Right forelimb (tissue), 1 donor: Measurements from ENCODE around the gene ZFHX2.
"Not testable (repeated sequence)": the region's sequence is repeated elsewhere in the genome, so short reads cannot be mapped to it uniquely, and the experiment has no call there.

ENCODE experiments used
- DNase-seq: peaks from one replicate; pipeline ENCODE4 v3.0.0-alpha.2; 2018

ZFHX2 gene

DNA sequence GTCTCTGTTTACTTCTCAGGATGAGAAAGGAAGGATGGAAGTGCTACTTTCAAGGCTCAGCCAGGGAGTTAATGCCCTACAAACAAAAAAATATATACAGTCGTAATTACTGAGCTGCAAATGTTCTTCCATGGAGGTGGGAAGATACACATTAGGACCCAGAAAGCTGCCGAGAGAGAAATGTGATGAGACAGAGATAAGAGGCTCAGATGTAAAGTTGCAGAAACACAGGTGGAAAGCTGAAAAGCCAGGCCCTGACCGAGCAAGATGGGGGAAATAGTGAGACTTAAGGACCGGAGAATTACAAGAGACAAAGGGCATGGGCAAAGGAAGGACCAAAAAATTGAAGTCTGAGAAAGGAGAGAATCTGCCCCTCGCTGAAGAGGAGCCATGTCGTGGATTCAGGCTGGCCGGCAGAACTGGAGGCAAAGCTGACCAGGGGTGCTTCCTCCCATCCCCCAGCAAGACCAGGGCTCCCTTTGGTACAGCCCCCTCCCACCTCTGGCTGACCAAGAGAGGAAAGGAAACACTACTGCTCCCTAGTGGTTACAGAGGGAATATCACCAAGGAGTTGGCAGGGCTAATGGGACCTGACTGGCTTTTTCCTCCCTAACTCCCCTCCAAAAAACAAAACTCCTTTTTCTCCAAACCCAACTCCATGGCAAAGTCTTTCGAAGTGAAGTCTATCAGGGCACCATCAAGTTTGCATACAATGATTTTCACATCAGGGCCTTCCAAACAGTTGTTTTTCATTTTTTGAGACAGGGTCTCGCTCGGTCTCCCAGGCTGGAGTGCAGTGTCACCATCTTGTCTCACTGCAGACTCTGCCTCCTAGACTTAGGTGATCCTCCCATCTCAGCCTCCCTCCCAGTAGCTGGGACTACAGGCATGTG lies 12.1 kb downstream of the ZFHX2 start:
- no peak for DNase-seq

DNA sequence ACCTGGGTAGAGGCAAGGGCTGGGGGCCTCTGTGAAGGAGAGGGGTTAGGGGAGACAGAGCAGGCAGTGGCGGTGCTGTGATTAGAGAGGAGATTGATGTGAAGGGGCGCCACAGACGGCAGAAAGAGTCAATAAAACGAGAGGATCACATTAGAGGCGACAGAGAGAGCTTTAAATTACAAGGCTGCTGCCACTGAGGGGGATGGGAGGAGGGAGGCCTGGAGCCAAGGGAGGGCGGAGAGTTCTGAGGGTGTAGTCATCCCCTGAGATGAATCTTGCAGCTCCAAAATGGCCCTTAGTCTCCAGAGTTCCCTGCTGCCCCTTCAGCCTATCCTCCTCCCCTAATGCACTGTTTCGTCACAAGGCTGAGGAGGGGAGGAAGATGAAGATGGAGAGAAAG lies 12.8 kb downstream of the ZFHX2 start:
- no peak for DNase-seq

DNA sequence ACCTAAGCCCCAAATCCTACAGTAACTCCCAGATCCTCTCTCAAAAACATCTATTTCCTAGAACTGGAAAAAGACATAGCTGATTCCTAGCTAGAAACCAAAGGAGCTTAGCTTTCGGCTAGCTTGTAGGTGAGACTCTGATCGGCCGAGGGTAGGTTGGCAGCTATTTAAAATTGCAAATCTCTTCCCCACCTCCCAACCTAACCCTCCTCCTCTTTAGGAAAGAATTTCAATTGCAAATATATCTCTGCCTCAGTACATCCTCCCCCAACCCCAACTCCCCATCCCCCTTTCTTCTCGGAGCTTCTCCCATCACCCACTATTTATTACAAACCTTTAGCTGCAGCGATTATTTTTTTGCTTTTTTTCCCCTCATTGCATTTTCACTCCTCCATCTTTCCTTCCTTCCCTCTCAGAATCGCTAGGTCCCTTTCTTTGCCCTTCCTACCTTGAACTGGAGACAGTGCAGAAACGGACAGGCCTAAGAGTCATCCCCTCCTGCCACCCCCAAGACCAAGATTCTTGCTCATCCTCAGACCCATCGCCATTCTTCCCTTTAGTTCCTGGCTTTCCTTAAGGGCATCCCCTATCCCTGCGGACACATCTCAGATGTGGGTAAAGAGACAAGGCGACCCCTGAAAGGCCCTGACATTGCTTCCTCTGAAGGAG lies 13.4 kb downstream of the ZFHX2 start:
- DNase-seq: no peak

DNA sequence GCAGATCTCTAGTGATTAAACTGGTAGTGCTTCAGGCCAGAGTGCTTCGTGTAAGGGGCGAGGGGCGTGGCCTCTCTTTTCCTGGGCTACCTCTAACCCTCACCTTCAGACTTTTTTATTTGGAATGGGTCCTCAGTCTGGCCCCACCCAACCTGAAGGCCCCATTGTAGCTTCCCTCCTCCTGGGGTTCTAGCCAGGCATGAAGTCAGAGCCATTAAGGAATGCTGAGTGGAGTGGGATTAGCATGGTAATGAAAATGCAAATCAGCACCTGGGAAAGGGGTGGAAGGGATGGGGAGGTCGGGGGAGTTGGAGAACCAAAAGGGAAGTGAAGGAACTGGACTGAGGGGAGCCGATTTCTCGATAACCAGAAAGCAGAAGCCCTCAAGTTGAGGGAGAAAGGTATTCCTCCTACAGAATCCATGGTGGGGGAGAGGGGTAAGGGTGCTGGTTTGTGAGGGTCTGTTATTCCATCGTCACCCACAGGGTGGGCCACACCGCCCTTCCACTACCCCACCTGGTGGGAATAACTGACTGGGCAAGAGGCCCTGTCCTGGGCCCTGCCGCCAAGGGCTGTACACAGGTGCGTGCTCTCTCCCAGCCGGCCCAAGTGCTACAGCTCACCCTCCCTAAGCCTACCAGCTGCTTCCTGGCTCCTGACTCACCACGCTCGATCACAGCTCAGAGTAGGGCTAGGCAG lies 14.1 kb downstream of the ZFHX2 start:
- DNase-seq: no peak

DNA sequence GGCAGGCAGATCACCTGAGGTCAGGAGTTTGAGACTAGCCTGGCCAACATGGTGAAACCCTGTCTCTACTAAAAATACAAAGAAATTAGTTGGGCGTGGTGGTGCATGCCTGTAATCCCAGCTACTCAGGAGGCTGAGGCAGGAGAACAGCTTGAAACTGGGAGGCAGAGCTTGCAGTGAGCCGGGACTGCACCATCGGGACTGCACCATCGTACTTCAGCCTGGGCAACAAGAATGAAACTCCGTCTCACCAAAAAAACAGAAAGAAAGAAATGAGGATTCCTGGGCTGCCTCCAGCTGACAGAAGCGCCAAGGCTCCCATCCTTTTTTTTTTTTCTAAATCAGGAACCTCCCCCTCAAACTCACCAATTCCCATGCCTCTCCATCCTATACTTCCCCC lies 14.7 kb downstream of the ZFHX2 start:
- DNase-seq: not testable (repeated sequence)

DNA sequence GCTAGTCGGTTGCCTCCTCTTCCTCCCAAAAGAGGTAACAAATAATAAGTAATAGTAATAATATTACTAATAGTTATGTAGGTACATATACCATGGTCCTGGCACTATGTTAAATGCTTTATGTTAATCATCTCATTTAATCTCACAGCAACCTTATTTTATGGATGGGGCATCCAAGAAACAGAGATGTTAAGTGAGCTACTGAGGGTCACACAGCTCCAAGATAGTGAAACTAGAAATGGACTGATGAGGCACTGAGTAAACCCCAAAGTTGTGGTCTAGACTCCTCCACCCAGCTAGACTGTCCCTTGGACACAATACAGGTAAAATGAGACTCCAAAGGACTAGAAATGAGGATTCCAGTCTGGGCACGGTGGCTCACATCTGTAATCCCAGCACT lies 15.1 kb downstream of the ZFHX2 start:
- no peak for DNase-seq

DNA sequence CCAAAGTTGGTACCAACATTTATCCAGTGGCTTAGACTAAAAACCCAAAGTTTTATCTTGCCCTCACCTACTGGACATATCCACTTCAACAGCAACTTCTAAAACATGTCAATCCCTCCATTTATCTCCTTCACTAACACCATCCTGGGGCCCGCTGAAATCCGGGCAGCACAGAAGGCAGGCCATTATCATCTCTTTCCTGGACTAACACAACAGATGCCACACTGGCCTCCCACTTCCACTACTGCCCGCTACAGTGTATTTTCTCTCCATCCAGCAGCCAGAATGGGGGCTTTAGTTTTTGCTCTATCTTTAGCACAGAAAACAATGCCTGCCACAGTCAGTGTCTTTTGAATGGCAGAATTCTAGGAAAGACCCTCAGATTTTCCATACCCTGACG lies 15.6 kb downstream of the ZFHX2 start:
- no peak for DNase-seq

DNA sequence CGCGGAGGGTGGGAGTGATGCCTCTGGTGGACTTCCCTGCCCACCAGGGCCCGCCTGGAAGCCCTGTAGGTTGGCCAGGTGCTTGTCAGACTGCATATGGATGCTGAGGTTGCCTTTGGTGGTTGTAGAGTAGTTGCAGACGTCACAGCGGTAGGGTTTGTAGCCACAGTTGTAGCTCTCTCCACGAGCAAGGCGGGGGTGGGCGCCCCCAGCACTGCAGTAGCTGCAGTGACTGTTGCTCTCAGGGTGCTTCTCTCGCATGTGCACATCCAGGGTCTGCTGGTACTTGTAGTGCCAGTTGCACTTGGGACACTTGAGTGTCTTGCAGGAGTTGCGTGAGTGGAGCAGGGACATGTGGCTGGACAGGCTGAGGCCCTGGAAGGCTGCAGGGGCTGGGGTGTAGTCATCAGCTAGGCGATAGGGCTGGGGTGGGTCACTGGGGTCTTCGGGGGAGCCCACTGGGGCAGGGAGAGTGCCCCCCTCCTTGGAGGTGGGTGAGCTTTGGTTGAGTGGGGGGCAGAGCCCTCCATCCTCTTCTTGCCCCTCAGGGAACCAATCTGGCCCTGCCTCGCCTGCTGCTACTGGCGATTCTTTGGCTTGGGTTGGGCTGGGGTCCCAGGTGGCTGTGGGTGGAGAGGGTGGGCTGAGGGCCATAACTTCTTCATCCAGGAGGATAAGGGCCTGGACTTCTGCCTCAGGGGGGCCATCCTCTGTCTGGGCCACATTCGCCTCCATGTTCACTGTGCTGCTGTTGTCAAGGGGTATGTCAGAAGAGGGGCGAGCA lies 17.7 kb downstream of the ZFHX2 start:
- no peak for DNase-seq

DNA sequence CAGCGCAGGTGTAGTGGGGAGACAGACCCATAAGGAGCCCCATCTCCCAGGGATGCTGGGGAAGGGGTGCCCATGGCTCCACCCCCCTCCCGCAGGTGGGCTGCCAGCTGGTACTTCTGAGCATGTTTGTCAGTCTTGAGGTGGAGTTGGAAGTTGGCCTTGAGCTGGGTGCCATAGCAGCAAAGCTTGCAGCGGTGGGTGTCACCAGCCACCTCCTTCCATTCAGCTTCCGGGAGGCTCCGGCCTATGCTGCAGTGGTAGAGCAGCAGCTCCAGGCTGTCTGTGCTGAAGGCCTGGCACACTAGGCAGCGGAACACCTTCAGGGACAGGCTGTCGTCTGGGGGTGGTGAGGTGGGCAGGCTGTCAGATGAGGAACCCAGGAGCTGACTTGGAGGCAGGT lies 18.9 kb downstream of the ZFHX2 start:
- DNase-seq: no peak

DNA sequence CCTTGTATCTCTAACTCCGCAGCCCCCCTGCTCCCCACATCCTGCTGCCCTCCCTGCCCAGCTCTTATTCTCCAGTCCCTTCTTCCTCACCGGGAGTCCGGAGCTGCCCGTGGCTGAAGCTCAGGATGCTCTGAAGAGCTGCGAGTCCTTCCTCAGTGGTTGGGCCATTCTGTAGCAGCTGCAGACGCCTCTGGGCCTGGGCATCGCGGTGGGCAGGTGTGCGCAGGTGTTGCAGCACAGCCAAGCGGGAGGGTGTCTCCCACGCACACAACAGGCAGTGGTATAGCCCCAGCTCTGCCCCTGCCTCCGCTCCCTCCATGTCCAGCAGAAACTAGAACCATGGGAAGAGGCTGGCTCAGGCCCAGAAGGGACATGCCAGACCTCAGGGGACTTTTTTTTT lies 20.2 kb downstream of the ZFHX2 start:
- no peak for DNase-seq

DNA sequence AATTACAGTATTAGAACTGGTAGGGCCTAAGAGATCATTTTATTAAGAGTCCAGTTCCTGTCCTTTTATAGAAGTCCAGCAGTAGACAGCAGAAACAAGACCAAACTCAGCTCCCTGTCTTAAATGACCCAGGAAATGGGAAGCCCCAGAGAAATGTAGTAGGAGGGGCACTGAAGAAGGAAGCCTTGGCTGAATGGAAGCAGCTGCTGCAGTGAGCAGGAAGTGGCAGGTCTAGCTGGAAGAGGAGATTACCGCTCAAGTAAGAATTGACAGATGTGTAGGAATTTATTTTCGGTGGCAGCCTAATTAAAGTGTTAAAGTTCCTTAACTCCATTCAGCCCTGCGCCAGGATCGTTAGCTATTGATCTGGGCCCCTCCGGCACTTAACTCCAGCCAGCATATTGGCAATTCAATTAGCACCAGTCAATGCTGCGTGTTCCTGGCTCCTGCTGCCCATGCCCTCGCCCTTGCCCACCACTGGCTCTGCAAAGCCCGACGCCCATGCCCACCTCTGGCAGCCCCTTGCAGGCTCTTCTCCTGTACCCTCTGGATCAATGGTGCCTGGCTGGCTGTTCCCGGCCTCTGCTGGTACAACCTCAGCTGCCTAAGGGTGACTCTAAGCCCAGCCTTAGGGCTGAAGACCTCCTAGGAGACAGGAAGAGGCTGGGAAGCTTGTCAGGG lies 21.1 kb downstream of the ZFHX2 start:
- no peak for DNase-seq

DNA sequence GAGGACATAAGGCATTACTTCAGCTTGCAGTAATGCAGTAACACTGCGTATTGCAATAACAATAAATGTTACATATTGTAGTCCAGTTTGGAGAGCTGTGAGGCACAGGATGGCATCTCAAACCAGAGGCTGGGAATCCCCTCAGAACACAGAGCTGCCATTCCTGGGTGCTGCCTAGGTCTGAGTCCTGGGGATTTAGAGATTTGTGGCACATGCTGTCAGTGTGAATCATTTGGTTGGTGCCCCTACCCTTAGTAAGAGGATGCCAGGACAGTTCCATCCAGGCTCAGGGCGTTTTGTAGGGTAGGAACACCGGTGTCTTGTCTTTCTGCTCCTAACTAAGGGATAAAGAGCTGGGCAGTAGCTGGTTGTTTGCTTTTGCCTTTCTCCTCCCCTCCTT lies 22.5 kb downstream of the ZFHX2 start:
- no peak for DNase-seq

DNA sequence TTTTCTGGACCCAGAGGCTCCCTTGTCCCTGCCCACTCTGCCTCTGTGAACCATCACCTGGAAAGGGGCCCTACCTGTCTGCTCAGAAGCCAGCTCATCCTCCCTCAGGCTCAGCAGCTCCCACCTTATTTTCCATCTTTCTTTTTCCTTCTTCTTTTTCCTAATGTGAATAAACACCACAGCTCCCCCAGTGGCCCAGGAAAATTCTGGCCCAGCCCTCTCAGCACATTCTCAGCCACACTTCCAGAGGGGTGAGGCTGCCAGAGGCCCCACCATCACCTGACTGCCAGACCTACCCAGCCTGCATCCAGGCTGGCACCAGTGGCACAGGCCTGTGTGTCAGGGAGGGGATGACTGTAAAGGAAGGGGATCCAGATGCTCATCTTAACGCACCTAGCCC lies 23.0 kb downstream of the ZFHX2 start:
- DNase-seq: no peak

DNA sequence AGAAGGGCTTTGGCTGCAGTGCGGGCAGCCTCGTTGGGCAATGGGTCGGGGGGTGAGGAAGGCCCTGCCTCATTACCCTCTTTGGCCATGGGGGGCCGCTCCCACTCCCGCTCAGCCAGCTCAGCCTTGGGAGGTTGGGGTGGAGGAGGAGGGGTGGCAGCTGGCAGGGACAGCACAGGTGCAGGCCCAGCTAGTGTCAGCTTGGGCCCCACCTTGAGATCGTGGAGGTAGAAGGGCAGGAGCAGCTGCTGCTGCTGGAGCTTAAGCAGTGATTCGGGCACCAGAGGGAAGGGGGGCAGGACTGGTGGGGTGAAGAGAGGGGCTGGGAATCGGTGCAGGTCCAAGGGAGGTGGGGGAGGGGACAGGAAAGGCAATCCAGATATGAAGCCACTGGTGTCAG lies 26.0 kb downstream of the ZFHX2 start:
- DNase-seq: no peak

DNA sequence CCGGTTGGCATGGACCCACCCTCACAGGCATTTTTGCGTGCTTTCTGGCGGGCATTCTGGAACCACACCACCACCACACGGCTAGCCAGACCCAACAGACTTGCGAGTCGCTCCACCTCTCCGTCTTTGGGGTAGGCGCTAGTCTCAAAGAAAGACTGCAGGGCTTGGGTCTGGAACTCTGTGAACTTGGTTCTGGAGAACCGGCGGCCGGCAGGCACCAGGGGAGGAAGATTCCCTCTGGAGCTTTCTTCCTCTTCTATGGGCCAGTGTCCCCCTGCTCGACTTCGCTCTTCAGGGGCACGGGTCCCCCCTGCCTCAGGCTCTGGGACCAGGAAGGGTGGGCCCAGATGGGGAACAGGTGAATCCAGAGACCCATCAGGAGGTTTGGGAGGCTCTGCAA lies 26.6 kb downstream of the ZFHX2 start:
- DNase-seq: no peak

DNA sequence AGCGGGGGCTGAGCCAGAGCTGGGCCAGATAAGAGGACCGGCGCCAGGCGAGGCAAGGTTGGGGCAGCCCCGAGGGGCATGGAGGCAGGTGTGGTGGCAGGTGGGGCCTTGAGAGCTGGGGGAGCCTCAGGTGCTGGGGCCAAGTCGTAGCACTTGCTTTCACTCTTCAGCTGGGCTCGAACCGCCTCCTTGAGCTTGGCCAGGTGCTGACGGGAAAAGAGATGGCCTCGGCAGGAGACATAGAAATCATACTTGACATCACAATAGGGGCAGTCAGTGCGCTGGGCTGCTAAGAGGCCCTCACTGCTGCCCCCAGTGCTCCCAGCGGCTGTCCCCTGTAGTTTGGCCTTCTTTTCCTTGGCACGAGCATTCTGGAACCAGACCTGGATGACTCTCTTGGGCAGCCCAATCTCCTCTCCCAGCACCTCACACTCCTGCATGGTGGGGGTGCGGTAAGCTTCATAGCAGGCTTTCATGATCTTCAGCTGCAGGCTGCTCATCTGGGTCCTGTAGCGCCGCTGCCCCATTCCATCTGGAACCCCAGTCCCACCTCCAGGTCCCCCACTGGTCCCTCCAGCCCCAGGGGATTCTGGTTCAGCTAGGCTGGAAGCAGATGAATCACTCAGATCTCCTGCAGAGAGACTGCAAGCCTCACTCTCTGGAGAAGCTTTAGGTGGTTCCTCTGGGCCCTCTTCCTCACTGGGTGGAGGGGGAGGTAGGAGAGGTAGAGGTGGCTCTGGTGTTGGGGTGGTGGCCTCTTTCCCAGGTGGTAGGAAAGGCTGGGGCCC lies 28.1 kb downstream of the ZFHX2 start:
- DNase-seq: no peak

DNA sequence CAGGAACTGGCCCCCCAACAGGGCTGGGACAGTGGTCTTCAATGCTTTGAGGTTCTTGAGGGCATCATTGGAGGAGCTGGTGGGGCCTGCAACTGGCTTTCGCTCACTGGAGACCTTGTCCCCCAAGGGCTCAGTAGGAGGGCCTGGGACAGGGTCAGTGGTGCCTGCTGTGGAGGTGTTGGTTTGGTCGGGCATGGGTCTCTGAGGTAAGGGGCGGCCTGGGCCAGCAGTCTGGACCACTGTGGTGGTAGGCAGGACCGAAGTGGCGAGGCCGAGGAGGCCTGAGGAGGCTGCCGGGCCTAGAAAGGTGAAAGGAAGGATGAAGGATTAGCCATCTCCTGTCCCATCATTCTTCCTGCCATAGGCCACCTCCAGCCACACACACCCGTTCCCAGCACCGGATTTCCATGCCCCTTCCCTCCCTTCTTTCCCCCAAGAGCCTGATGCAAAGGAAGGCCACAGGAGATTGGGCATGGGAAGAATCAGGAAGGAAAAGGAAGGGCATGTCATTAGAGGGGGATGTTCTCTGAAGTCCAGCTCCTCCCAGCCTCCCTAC lies 28.8 kb downstream of the ZFHX2 start:
- DNase-seq: no peak

DNA sequence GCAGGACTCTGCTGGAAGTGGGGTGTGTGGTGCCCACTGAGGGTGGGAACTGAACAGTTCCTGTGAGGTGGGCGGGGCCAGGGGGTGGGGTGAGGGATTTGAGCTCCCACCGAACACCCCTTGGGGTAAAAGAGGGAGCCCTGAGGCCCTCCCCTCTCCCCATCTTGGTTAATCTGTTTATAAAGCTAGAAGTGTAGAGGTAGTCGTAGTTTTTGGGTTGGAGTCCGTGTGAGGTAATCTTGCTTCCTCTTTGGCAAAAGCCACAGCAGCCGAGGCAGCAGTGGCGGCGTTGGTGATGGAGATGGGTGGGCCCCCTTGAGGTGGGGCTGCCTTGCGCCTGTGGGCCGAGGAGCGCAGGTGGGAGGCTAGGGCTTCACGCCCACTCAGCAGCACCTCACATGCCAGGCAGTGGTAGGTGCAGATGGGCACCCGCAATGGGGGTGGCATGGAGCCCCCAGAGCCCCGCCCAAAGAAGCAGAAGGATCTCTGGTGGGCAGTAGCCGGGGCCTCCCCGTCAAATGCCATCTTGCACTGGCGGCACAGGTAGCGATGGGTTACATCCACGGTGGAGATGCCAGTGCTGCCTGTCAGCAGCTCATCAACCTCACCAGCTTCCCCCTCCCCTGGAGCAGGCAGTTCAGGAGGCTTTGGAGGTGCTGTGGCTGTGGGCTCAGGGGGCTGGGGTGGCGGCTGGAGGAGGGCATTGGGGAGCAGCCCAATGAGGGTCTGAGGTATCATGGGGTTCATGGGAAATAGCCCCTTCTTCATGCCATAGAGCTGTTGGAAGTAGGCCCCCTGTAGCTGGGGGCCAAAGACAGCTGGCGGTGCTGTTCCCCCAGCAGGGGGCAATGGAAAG lies 29.6 kb downstream of the ZFHX2 start:
- DNase-seq: no peak

DNA sequence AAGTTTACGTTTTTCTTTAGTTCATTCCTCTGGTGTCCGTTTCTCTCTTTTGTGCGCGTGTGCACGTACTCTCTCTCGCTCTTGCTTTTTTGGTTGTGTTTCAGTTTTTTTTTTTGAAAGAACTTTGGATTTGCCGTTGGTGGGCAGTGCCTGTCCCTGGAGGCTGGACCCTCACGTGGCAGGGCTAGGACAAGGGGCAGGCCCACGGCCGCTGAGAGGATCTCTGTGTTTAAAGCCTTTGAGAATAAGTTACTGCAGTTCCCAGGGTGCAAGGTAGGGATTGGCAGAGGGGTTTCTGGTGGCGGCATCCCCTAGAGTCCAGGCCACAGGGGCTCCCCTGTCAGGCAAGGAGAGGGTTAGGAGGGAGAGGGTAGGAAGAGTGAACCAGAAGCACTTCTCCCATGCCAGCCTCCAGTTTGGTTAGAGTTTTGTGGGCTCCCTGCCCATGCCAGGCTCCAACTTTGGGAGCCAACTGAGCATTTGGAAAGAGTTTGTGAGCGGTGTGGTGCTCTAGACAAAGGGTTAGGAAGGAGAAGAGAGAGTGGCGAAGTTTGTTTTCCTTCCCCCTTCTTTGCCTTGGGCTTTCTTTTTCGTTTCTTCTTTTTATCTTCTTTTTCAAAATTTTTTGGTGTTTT lies 30.5 kb downstream of the ZFHX2 start:
- no peak for DNase-seq

DNA sequence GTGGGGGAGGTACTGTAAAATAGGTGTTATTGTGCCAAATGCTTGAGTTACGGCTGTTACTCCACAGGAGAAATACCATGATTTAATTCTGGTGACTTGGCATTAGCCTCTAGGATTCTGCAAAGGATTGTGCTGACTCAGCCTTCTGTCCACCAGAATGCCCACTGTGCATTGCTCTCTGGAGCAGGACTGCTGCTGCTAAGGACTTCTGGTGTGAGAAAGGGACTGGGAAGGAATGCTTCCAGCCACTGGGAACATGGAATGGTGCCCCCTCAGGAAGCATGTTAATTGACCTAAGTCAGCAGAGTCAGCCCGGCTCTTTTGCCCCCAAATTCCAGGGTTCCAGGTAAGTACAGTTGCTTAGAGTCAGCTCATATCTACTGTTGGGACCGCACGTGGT lies 32.9 kb downstream of the ZFHX2 start:
- DNase-seq: no peak
